ENCODE measurements around the gene SFN.
A peak's percentile ranks its signal among the peaks of the same experiment; 100 is the strongest.
"Not testable (repeated sequence)": the region's sequence is repeated elsewhere in the genome, so short reads cannot be mapped to it uniquely, and the experiment has no call there.

SFN gene

GRCh38 chr1:26839779-26840178 lies 23.2 kb upstream of the SFN start:
- DNase-seq (ENCODE audit: low read depth) = no peak

GRCh38 chr1:26844424-26845196 lies 18.3 kb upstream of the SFN start:
- no peak for DNase-seq (ENCODE audit: low read depth)

- DNase-seq (ENCODE audit: low read depth) = not testable (repeated sequence)
Observed at GRCh38 chr1:26847826-26848225, 15.1 kb upstream of the SFN start.

GRCh38 chr1:26848499-26848898 lies 14.4 kb upstream of the SFN start:
- no peak for DNase-seq (ENCODE audit: low read depth)

- DNase-seq (ENCODE audit: low read depth) = peak; percentile 74
Observed at GRCh38 chr1:26848941-26849774, 13.8 kb upstream of the SFN start.

- no peak for DNase-seq (ENCODE audit: low read depth)
Observed at GRCh38 chr1:26851106-26851684, 11.8 kb upstream of the SFN start.

- no peak for DNase-seq (ENCODE audit: low read depth)
Observed at GRCh38 chr1:26852701-26853100, 10.2 kb upstream of the SFN start.

GRCh38 chr1:26853156-26853555 lies 9.8 kb upstream of the SFN start:
- DNase-seq (ENCODE audit: low read depth) = peak; percentile 65

- no peak for DNase-seq (ENCODE audit: low read depth)
Observed at GRCh38 chr1:26853600-26853999, 9.3 kb upstream of the SFN start.

- no peak for DNase-seq (ENCODE audit: low read depth)
Observed at GRCh38 chr1:26854906-26855305, 8.0 kb upstream of the SFN start.

GRCh38 chr1:26855636-26856035 lies 7.3 kb upstream of the SFN start:
- no peak for DNase-seq (ENCODE audit: low read depth)

- DNase-seq (ENCODE audit: low read depth) = no peak
Observed at GRCh38 chr1:26856181-26856580, 6.8 kb upstream of the SFN start.

- DNase-seq (ENCODE audit: low read depth) = no peak
Observed at GRCh38 chr1:26856604-26857469, 6.1 kb upstream of the SFN start.

GRCh38 chr1:26857473-26858060 lies 5.4 kb upstream of the SFN start:
- DNase-seq (ENCODE audit: low read depth) = no peak

GRCh38 chr1:26858160-26858559 lies 4.8 kb upstream of the SFN start:
- no peak for DNase-seq (ENCODE audit: low read depth)

GRCh38 chr1:26858891-26859640 lies 3.9 kb upstream of the SFN start:
- no peak for DNase-seq (ENCODE audit: low read depth)

GRCh38 chr1:26861286-26861701 lies 1.7 kb upstream of the SFN start:
- no peak for DNase-seq (ENCODE audit: low read depth)

GRCh38 chr1:26861889-26862378 lies 1.0 kb upstream of the SFN start:
- DNase-seq (ENCODE audit: low read depth) = peak; percentile 17

GRCh38 chr1:26863685-26864077 lies 732 bp downstream of the SFN start:
- DNase-seq (ENCODE audit: low read depth) = no peak

- peak; percentile 97 for DNase-seq (ENCODE audit: low read depth)
Observed at GRCh38 chr1:26864610-26865480, 1.9 kb downstream of the SFN start.

Measured in stromal cell of bone marrow (primary cell).